Inflammatory macrophage treated with lipopolysaccharide for 1 hour (primary cell): ENCODE results near the gene TRHDE.
A peak's percentile ranks its signal among the peaks of the same experiment; 100 is the strongest.
"Not testable (repeated sequence)": the region's sequence is repeated elsewhere in the genome, so short reads cannot be mapped to it uniquely, and the experiment has no call there.

Experiments used
- DNase-seq, 2 donors: peaks; one replicate each; pipeline ENCODE4 v3.0.0-alpha.2; 2020 to 2022

TRHDE gene

GRCh38 chr12:72673853-72674252 lies 401.7 kb downstream of the TRHDE start:
- DNase-seq: peak in 1 of 2 donors; percentile 25

- DNase-seq: no peak
Measured at GRCh38 chr12:72676556-72676955, 404.4 kb downstream of the TRHDE start.

GRCh38 chr12:72677139-72677538 lies 405.0 kb downstream of the TRHDE start:
- peak in 1 of 2 donors; percentile 45 for DNase-seq

GRCh38 chr12:72677846-72678245 lies 405.7 kb downstream of the TRHDE start:
- DNase-seq: no peak

- DNase-seq: no peak
Measured at GRCh38 chr12:72679147-72679757, 407.1 kb downstream of the TRHDE start.

GRCh38 chr12:72681028-72681427 lies 408.9 kb downstream of the TRHDE start:
- no peak for DNase-seq

GRCh38 chr12:72684491-72684890 lies 412.3 kb downstream of the TRHDE start:
- DNase-seq: no peak

- no peak for DNase-seq
Measured at GRCh38 chr12:72692338-72692737, 420.2 kb downstream of the TRHDE start.

GRCh38 chr12:72694193-72694592 lies 422.0 kb downstream of the TRHDE start:
- DNase-seq: no peak

GRCh38 chr12:72699362-72699761 lies 427.2 kb downstream of the TRHDE start:
- DNase-seq: no peak

- DNase-seq: not testable (repeated sequence)
Measured at GRCh38 chr12:72712025-72712424, 439.9 kb downstream of the TRHDE start.

- no peak for DNase-seq
Measured at GRCh38 chr12:72716221-72716620, 444.1 kb downstream of the TRHDE start.

- DNase-seq: no peak
Measured at GRCh38 chr12:72717036-72717435, 444.9 kb downstream of the TRHDE start.
